ENCODE data around the gene ERBB4.

DNA sequence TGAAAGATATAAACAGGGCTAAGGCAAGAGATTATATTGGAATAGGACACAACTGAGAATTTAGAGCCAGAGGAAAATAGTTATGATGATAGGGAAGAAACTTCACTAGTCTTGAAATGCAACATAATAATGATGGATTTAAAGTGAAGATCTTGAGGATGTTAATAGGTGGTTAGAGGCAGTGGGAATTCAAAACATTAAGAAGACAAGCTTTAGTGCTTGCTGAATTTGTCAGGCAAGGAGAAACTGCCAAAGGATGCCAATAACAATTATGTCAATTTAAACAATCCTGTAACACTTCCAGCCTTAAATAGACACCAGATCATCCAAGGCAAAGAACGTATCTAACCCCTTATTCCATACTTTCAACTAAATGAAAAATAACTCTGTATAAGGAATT is 330.1 kb downstream of the ERBB4 start:
- TF ChIP-seq GATA3 (IDR thresholded peaks at IDR 0.05; ENCODE audit: low read depth, low read length) = no peak
- no peak for TF ChIP-seq GATA2 (IDR thresholded peaks at IDR 0.05; ENCODE audit: low read depth, low read length)

Measured in SH-SY5Y (cell line).